Activated B cell treated with CpG ODN at 0.5 μM for 24 hours (primary cell): Measurements from ENCODE around the gene DNAH6. TPM values are rescaled to one million over a fixed set of nuclear protein-coding genes. Genes with fewer than 3 reads are reported as not detected.

ENCODE experiments used
- ATAC-seq: fragments of 200-7000 bp; cut with Tn5 transposase; one replicate; pipeline ENCODE4 v1.10.0; 2021; ENCODE audit warnings: low read depth, mild to moderate bottlenecking, moderate library complexity
- CTCF ChIA-PET: fragments of 350-600 bp; sonication (Branson Sonifier 250); formaldehyde crosslinking; loops from one replicate; lab custom pipeline; 2021; ENCODE audit warnings: antibody characterized with exemption; lab: Charles Lee
- POLR2A ChIA-PET: fragments of 350-600 bp; sonication (Branson Sonifier 250); formaldehyde crosslinking; loops from one replicate; lab custom pipeline; 2021; ENCODE audit warnings: antibody characterized with exemption; lab: Charles Lee
- DNase-seq: peaks from one replicate; pipeline ENCODE4 v3.0.0; 2022
- H3K27ac Mint-ChIP-seq: one replicate; pipeline ENCODE4 v1.8.0; 2020; ENCODE audit warnings: mixed read lengths
- H3K27me3 Mint-ChIP-seq: one replicate; pipeline ENCODE4 v1.8.0; 2021; ENCODE audit warnings: mixed read lengths
- H3K36me3 Mint-ChIP-seq: one replicate; pipeline ENCODE4 v1.8.0; 2021; ENCODE audit warnings: low read depth, mixed read lengths
- H3K4me1 Mint-ChIP-seq: one replicate; pipeline ENCODE4 v1.8.0; 2021; ENCODE audit warnings: mixed read lengths
- H3K4me3 Mint-ChIP-seq: one replicate; pipeline ENCODE4 v1.8.0; 2020; ENCODE audit warnings: mild to moderate bottlenecking, mixed read lengths
- H3K9me3 Mint-ChIP-seq: one replicate; pipeline ENCODE4 v1.8.0; 2020; ENCODE audit warnings: mixed read lengths
- CTCF ChIP-seq: fragments of 200-600 bp; IDR thresholded peaks from one replicate; pipeline ENCODE4 v1.8.0; 2022; ENCODE audit warnings: antibody characterized with exemption, mild to moderate bottlenecking
- intact Hi-C: fragments of 100-400 bp; cut with micrococcal nuclease; formaldehyde crosslinking; loops from one replicate; pipeline ENCODE4 v1.15.1; 2024
- total RNA-seq: library from RNA; stranded (reverse); gene quantifications from 2 replicates; pipeline ENCODE4 v1.2.3, GENCODE V29; 2022

DNAH6 gene
- total RNA-seq, 1 donor from 2014 or later = 0.82 TPM

- no peak overlapping the region for H3K27ac Mint-ChIP-seq
- no peaks in the 10 kb centered on the region for H3K27me3 Mint-ChIP-seq
- intact Hi-C loops = no loop called here
- no peaks in the 10 kb centered on the region for H3K36me3 Mint-ChIP-seq
- no peak overlapping the region for H3K4me3 Mint-ChIP-seq
- ATAC-seq = no peak
- no peaks in the 10 kb centered on the region for H3K4me1 Mint-ChIP-seq
- H3K9me3 Mint-ChIP-seq = no peaks in the 10 kb centered on the region
- DNase-seq = no peak
- no peak for TF ChIP-seq CTCF
- ChIA-PET CTCF (no interaction called here), POLR2A (no interaction called here)
Observed at GRCh38 chr2:84676295-84676694, 160.0 kb downstream of the DNAH6 start.

- ATAC-seq (no peak), DNase-seq (no peak)
- H3K4me1 Mint-ChIP-seq = no peaks in the 10 kb centered on the region
- intact Hi-C loops = no loop called here
- no peak for TF ChIP-seq CTCF
- H3K27me3 Mint-ChIP-seq = no peaks in the 10 kb centered on the region
- ChIA-PET POLR2A (no interaction called here), CTCF (no interaction called here)
- H3K36me3 Mint-ChIP-seq = no peaks in the 10 kb centered on the region
- H3K9me3 Mint-ChIP-seq = no peaks in the 10 kb centered on the region
- no peak overlapping the region for H3K27ac Mint-ChIP-seq
- no peak overlapping the region for H3K4me3 Mint-ChIP-seq
Observed at GRCh38 chr2:84678214-84678613, 161.9 kb downstream of the DNAH6 start.

GRCh38 chr2:84686783-84687476, 170.6 kb downstream of the DNAH6 start:
- Mint-ChIP-seq H3K36me3 (no peaks in the 10 kb centered on the region), H3K27ac (no peak overlapping the region), H3K4me1 (no peaks in the 10 kb centered on the region), H3K27me3 (no peaks in the 10 kb centered on the region), H3K9me3 (no peaks in the 10 kb centered on the region), H3K4me3 (no peak overlapping the region)
- DNase-seq = no peak
- ChIA-PET CTCF (no interaction called here), POLR2A (interaction anchor here (0.5 kb wide), 1 partner anchor 98 kb away, joined by 4 read pairs; no protein-coding TSS in a partner anchor)
- intact Hi-C loops = no loop called here
- no peak for ATAC-seq
- TF ChIP-seq CTCF = no peak

- H3K4me3 Mint-ChIP-seq = no peak overlapping the region
- POLR2A ChIA-PET = interaction anchor here (0.5 to 0.7 kb wide), 2 partner anchors 98 to 116 kb away, joined by 4 to 7 read pairs; no protein-coding TSS in a partner anchor
Observed at GRCh38 chr2:84687498-84688149, 171.3 kb downstream of the DNAH6 start.

More at GRCh38 chr2:84687498-84688149, 171.3 kb downstream of the DNAH6 start:
- Mint-ChIP-seq H3K36me3 (no peaks in the 10 kb centered on the region), H3K4me1 (no peaks in the 10 kb centered on the region), H3K27me3 (no peaks in the 10 kb centered on the region), H3K27ac (no peak overlapping the region), H3K9me3 (no peaks in the 10 kb centered on the region)
- CTCF ChIA-PET = no interaction called here
- no peak for ATAC-seq
- DNase-seq = no peak
- intact Hi-C loops = no loop called here
- TF ChIP-seq CTCF = no peak
